Thyroid gland (tissue), 4 donors: ENCODE results near the gene COL9A3. TPM values are rescaled to one million over a fixed set of nuclear protein-coding genes. Genes with fewer than 3 reads are reported as not detected.

Source experiments
- DNase-seq, 2 donors: peaks; one replicate each; pipeline ENCODE4 v3.0.0-alpha.2; 2019
- H3K27ac ChIP-seq, 3 donors: fragments of 200-600 bp; sonication (generic); 1 replicate in 2 of 3; 2 replicates in 1 of 3; pipeline ENCODE4 v1.5.1; 2016 to 2019; ENCODE audit warnings: mild to moderate bottlenecking in 1 of 3, moderate library complexity in 1 of 3
- H3K27me3 ChIP-seq: fragments of 200-600 bp; sonication (generic); one replicate; pipeline ENCODE4 v1.5.1; 2019
- H3K36me3 ChIP-seq, 2 donors: fragments of 200-600 bp; sonication (generic); one replicate each; pipeline ENCODE4 v1.5.1; 2016 to 2019
- H3K4me1 ChIP-seq, 2 donors: fragments of 200-600 bp; sonication (generic); one replicate each; pipeline ENCODE4 v1.5.1; 2017 to 2019
- H3K4me3 ChIP-seq, 3 donors: fragments of 200-600 bp; sonication (generic); replicated peaks in 1 of 3; 1 replicate in 2 of 3; 2 replicates in 1 of 3; pipeline ENCODE4 v1.5.1; 2016; ENCODE audit warnings: mild to moderate bottlenecking in 1 of 3
- H3K9me3 ChIP-seq: fragments of 200-600 bp; sonication (generic); one replicate; pipeline ENCODE4 v1.5.1; 2017
- POLR2A ChIP-seq, 2 donors: fragments of 450-650 bp; IDR thresholded peaks; one replicate each; pipeline ENCODE4 v1.6.1; 2017; ENCODE audit warnings: antibody characterized with exemption in 2 of 2, mild to moderate bottlenecking in 2 of 2, moderate library complexity in 1 of 2
- WGBS, 2 donors: methylation state at CpG; one replicate each; pipeline ENCODE4 v1.1.5; 2017; 5-methylcytosine and 5-hydroxymethylcytosine counted together
- intact Hi-C: fragments of 100-400 bp; cut with DNase I; formaldehyde crosslinking; loops from one replicate; pipeline ENCODE4 v1.15.1; 2023
- total RNA-seq, 4 donors: library from RNA; depleted of rRNA; stranded (reverse); fragments of >200 nt; gene quantifications; one replicate each; pipeline ENCODE4 v1.2.3, GENCODE V29; 2016
- TF ChIP-seq, protein P1 (sequence below), 6 experiments: fragments of 200-600 bp in 3 of 6; fragments of 450-650 bp in 3 of 6; sonication (generic) in 3 of 6; IDR thresholded peaks; one replicate each; pipeline ENCODE4 v1.5.1; 2016 to 2019; ENCODE audit warnings: antibody characterized with exemption in 6 of 6, mild to moderate bottlenecking in 2 of 6, inconsistent platforms in 1 of 6, moderate library complexity in 1 of 6

COL9A3 gene
- total RNA-seq, 4 donors from 2014 or later: 5.3 to 113 (median 62.8) TPM

DNA sequence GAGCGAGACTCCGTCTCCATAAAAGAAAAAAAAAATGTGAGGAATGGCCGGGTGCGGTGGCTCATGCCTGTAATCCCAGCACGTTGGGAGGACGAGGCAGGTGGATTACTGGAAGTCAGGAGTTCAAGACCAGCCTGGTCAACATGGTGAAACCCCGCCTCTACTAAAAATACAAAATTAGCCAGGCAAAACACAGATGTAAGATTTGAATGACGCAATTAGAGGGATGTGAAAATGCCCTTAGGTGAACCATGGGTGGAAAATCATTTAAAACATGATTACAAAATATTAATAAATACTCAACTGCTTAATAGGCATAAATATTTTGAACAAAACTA, 20.9 kb downstream of the COL9A3 start:
- DNase-seq: no peak
- TF ChIP-seq POLR2A (IDR thresholded peaks at IDR 0.05): no peak
- TF ChIP-seq, protein P1, sequence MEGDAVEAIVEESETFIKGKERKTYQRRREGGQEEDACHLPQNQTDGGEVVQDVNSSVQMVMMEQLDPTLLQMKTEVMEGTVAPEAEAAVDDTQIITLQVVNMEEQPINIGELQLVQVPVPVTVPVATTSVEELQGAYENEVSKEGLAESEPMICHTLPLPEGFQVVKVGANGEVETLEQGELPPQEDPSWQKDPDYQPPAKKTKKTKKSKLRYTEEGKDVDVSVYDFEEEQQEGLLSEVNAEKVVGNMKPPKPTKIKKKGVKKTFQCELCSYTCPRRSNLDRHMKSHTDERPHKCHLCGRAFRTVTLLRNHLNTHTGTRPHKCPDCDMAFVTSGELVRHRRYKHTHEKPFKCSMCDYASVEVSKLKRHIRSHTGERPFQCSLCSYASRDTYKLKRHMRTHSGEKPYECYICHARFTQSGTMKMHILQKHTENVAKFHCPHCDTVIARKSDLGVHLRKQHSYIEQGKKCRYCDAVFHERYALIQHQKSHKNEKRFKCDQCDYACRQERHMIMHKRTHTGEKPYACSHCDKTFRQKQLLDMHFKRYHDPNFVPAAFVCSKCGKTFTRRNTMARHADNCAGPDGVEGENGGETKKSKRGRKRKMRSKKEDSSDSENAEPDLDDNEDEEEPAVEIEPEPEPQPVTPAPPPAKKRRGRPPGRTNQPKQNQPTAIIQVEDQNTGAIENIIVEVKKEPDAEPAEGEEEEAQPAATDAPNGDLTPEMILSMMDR (IDR thresholded peaks at IDR 0.05): no peak
- H3K36me3 ChIP-seq: peaks cover 0 to 3% of the 10 kb centered on the region in 2 donors
- H3K27ac ChIP-seq: no peak overlapping the region
- 90 to 91% methylated on average over 8 of the region's 8 CpGs for WGBS, 2 donors
- H3K9me3 ChIP-seq: no peaks in the 10 kb centered on the region
- intact Hi-C loops: no loop called here
- H3K4me3 ChIP-seq: no peak overlapping the region
- H3K27me3 ChIP-seq: no peaks in the 10 kb centered on the region
- H3K4me1 ChIP-seq: peaks cover 6 to 8% of the 10 kb centered on the region in 2 donors

DNA sequence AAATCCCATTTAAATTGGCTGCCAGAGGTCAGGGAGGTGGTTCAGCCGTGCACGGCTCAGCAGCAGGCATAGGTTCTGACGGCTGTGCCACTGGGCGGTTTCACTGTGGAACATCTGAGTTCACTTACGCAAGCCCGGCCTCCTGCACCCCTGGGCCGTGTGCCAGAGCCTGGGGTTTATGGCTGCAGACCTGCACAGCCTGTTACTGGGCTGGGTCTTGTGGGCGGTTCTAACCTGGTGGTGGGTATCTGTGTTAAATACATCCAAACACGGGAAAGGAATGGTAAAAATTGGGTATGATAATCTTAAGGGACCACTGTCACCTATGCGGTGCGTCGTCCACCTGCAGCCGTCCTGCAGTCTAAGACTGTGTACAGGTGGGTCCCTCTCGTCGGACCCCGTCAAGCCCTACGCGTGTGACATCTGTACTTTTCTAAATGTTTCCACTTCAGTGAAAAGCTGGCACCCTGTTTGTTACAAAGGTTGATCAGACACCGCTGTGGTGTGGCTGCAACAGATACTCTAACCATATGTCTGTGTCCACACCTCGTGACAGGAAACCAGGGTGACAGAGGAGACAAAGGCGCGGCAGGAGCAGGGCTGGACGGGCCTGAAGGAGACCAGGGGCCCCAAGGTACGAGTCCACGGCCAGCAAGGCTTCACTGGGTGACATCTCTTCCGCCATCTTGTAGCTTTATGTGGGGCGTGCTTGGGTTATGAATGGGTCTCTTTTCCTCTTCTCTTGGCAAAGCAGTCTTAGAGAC, 21.5 kb downstream of the COL9A3 start:
- 83 to 86% methylated on average over 27 of the region's 27 CpGs for WGBS, 2 donors

DNA sequence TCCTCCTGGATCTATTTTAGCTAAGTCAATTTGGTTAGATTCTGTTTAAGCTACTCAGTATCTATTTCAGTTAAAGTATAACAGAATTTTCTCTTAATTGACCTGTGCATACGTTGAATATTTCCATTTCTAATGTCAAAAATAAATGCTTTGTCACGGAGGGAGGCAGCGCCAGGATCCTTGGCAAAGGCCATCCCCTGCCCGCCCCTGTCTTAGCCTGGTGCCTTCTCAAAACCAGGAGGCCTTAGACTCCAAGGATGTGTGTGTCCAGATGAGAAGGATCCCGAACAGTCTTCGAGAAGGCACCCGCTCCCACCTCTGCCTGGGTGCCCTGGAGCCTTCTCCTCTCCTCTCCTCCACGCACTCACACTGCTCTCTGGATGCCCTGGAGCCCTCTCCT, 22.4 kb downstream of the COL9A3 start:
- DNase-seq: no peak
- 85 to 88% methylated on average over 8 of the region's 8 CpGs for WGBS, 2 donors

More for the DNA sequence above, 21.5 kb downstream of the COL9A3 start:
- no peak overlapping the region for H3K27ac ChIP-seq
- intact Hi-C loops: no loop called here
- peak in 1 of 2 donors; percentile 48 for DNase-seq
- no peaks in the 10 kb centered on the region for H3K9me3 ChIP-seq
- no peak for TF ChIP-seq POLR2A (IDR thresholded peaks at IDR 0.05)
- TF ChIP-seq, protein P1 (IDR thresholded peaks at IDR 0.05): no peak
- peaks cover 0 to 3% of the 10 kb centered on the region in 2 donors for H3K36me3 ChIP-seq
- H3K4me3 ChIP-seq: no peak overlapping the region
- H3K27me3 ChIP-seq: no peaks in the 10 kb centered on the region
- peaks cover under 1 to 3% of the 10 kb centered on the region in 2 donors for H3K4me1 ChIP-seq

DNA sequence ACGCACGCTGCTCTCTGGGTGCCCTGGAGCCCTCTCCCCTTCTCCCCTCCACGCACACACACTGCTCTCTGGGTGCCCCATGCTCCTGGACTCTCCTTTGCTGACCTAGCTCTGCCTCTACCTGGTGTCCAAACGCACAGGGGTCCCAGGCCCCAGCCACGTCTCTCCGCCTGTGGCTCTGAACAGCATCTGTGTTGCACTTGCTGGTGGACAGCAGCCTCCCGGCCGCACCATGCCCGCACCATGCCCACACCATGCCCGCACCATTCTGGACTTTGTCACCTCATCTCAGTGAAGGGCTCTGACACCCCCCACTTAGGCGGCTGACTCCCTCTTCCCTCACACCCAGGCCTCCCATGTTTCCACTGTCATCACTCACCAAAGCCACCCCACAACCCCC, 23.0 kb downstream of the COL9A3 start:
- intact Hi-C loops: no loop called here
- WGBS, 2 donors: 94 to 97% methylated on average over 11 of the region's 11 CpGs
- H3K27ac ChIP-seq: no peak overlapping the region
- DNase-seq: no peak
- TF ChIP-seq, protein P1 (IDR thresholded peaks at IDR 0.05): no peak
- TF ChIP-seq POLR2A (IDR thresholded peaks at IDR 0.05): no peak
- no peak overlapping the region for H3K4me3 ChIP-seq
- H3K9me3 ChIP-seq: no peaks in the 10 kb centered on the region
- peaks cover 0 to 3% of the 10 kb centered on the region in 2 donors for H3K36me3 ChIP-seq
- no peaks in the 10 kb centered on the region for H3K4me1 ChIP-seq
- no peaks in the 10 kb centered on the region for H3K27me3 ChIP-seq

More for the DNA sequence above, 22.4 kb downstream of the COL9A3 start:
- H3K27ac ChIP-seq: no peak overlapping the region
- intact Hi-C loops: no loop called here
- no peak overlapping the region for H3K4me3 ChIP-seq
- H3K4me1 ChIP-seq: no peaks in the 10 kb centered on the region
- no peak for TF ChIP-seq POLR2A (IDR thresholded peaks at IDR 0.05)
- TF ChIP-seq, protein P1 (IDR thresholded peaks at IDR 0.05): no peak
- H3K9me3 ChIP-seq: no peaks in the 10 kb centered on the region
- no peaks in the 10 kb centered on the region for H3K27me3 ChIP-seq
- H3K36me3 ChIP-seq: peaks cover 0 to 3% of the 10 kb centered on the region in 2 donors
